ENCODE results near the gene SETD2. TPM values are rescaled to one million over a fixed set of nuclear protein-coding genes. Genes with fewer than 3 reads are reported as not detected.

The SETD2 gene
- total RNA-seq, 2 experiments from 2014 or later: 55.7 to 74.5 TPM

DNA sequence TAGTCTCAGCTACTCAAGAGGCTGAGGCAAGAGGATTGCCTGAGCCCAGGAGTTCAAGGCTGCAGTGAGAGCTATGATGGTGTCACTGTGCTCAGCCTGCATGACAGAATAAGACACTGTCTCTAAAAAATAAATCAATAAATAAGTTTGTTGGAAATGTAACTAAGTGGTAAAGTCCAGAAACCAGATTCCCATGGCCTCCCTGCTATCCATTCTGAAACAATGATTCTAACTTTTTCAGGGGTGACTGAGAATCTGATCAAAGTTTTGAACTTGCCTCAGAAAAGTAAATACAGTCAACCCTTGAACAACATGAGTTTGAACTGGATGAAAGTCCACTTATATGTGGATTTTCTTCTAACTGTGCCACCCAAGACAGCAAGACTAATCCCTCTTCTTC, 98.2 kb downstream of the SETD2 start:
- H3K9me2 ChIP-seq (ENCODE audit: insufficient read depth, low read length): no peaks in the 10 kb centered on the region
- no peak overlapping the region for H3K4me2 ChIP-seq (ENCODE audit: low read length)
- H3K27ac ChIP-seq (ENCODE audit: low read depth, low read length, poor library complexity, severe bottlenecking): no peak overlapping the region
- POLR2A ChIA-PET: interaction anchor here (0.6 to 1.0 kb wide), 2 partner anchors 24 to 248 kb away, joined by 3 to 6 read pairs; no protein-coding TSS in a partner anchor
- CTCF ChIA-PET (ENCODE audit: unreplicated experiment): interaction anchor here (0.6 kb wide), 1 partner anchor 1438 kb away, joined by 4 read pairs; no protein-coding TSS in a partner anchor
- no TSS peak for BruUV-seq (replicated peaks)
- H3K4me1 ChIP-seq (ENCODE audit: insufficient read depth, low read length, poor library complexity, severe bottlenecking): no peaks in the 10 kb centered on the region
- H2AFZ ChIP-seq (ENCODE audit: low read length): no peak overlapping the region
- no peak for DNase-seq (ENCODE audit: low spot score)
- peaks cover 88% of the 10 kb centered on the region for H3K36me3 ChIP-seq (ENCODE audit: insufficient read depth, low read length)
- peaks cover 37% of the 10 kb centered on the region; the same call in 1 of the 2 replicates for H3K79me2 ChIP-seq (ENCODE audit: insufficient read depth, low read depth, low read length)
- TF ChIP-seq, protein P1, sequence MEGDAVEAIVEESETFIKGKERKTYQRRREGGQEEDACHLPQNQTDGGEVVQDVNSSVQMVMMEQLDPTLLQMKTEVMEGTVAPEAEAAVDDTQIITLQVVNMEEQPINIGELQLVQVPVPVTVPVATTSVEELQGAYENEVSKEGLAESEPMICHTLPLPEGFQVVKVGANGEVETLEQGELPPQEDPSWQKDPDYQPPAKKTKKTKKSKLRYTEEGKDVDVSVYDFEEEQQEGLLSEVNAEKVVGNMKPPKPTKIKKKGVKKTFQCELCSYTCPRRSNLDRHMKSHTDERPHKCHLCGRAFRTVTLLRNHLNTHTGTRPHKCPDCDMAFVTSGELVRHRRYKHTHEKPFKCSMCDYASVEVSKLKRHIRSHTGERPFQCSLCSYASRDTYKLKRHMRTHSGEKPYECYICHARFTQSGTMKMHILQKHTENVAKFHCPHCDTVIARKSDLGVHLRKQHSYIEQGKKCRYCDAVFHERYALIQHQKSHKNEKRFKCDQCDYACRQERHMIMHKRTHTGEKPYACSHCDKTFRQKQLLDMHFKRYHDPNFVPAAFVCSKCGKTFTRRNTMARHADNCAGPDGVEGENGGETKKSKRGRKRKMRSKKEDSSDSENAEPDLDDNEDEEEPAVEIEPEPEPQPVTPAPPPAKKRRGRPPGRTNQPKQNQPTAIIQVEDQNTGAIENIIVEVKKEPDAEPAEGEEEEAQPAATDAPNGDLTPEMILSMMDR (conservative IDR thresholded peaks at IDR 0.05; ENCODE audit: low read length): no peak
- TF ChIP-seq EZH2phosphoT487 (IDR thresholded peaks at IDR 0.05; ENCODE audit: borderline replicate concordance, low read depth, low read length): no peak
- no peaks in the 10 kb centered on the region for H3K9me3 ChIP-seq (ENCODE audit: low read length)
- intact Hi-C loops (cut with micrococcal nuclease; ENCODE audit: unreplicated experiment): no loop called here
- H3K4me3 ChIP-seq (ENCODE audit: low read depth, low read length, poor library complexity, severe bottlenecking): no peak overlapping the region
- 0 out of 2 replicates have a peak, but pooled peaks cover 9% of the 10 kb centered on the region for H4K20me1 ChIP-seq (ENCODE audit: insufficient read depth, low read length)

DNA sequence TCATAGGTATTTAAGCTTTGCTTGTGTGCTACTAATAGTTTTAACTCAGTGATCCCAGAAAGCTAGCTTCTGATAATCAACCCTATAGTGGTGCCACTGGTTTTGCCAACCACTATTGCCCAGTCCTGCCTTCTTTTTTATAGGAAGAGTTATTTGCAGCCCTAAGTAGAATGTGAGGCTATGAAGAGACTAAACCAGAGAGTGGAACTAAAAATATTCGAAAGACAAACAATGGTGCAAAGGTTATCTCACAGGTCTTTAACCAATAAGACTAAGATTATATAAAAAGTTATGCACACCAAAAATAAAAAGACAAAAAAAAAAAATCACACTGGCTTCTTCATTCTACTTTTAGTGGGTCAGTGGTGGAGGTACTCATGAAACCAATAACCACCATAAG, 98.9 kb downstream of the SETD2 start:
- Histone ChIP-seq H3K9me2 (ENCODE audit: insufficient read depth, low read length) (no peaks in the 10 kb centered on the region), H2AFZ (ENCODE audit: low read length) (no peak overlapping the region), H3K27ac (ENCODE audit: low read depth, low read length, poor library complexity, severe bottlenecking) (no peak overlapping the region), H3K36me3 (ENCODE audit: insufficient read depth, low read length) (peaks cover 88% of the 10 kb centered on the region), H3K4me3 (ENCODE audit: low read depth, low read length, poor library complexity, severe bottlenecking) (no peak overlapping the region), H3K9me3 (ENCODE audit: low read length) (no peaks in the 10 kb centered on the region), H4K20me1 (ENCODE audit: insufficient read depth, low read length) (peaks cover 9% of the 10 kb centered on the region; the same call in 1 of the 2 replicates), H3K79me2 (ENCODE audit: insufficient read depth, low read depth, low read length) (peaks cover 39% of the 10 kb centered on the region; the same call in 1 of the 2 replicates), H3K4me2 (ENCODE audit: low read length) (no peak overlapping the region), H3K4me1 (ENCODE audit: insufficient read depth, low read length, poor library complexity, severe bottlenecking) (no peaks in the 10 kb centered on the region)
- no TSS peak for BruUV-seq (replicated peaks)
- intact Hi-C loops (cut with micrococcal nuclease; ENCODE audit: unreplicated experiment): no loop called here
- ChIA-PET POLR2A (interaction anchor here (0.7 kb wide), 1 partner anchor 15 kb away, joined by 4 read pairs; no protein-coding TSS in a partner anchor), CTCF (ENCODE audit: unreplicated experiment) (no interaction called here)
- no peak for DNase-seq (ENCODE audit: low spot score)
- TF ChIP-seq EZH2phosphoT487 (IDR thresholded peaks at IDR 0.05; ENCODE audit: borderline replicate concordance, low read depth, low read length): no peak
- TF ChIP-seq, protein P1 (conservative IDR thresholded peaks at IDR 0.05; ENCODE audit: low read length): no peak

DNA sequence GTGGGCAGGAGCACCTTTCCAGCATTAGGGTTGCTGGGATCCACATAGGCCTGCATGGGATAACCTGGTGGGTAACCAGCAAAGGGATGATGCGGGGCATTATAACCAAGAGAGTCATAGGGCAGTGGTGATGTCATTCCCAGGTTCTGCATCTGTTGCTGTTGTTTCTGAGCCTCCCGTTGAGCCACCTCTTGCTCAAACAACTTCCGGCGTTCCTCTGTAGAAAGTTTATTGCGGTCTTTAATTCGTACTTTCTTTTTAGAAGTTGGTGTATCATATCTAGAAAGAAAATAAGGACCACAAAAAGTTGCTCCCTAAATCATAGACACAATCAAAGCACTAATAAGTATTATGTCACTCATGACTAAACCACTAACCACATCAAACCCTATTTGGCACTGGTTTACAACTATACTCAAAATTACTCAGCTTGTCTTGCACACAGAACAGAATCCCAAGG, 106.7 kb downstream of the SETD2 start:
- no peak for DNase-seq (ENCODE audit: low spot score)
- POLR2A ChIA-PET: no interaction called here
- CTCF ChIA-PET (ENCODE audit: unreplicated experiment): no interaction called here

More for the DNA sequence above, 106.7 kb downstream of the SETD2 start:
- no peak for TF ChIP-seq EZH2phosphoT487 (IDR thresholded peaks at IDR 0.05; ENCODE audit: borderline replicate concordance, low read depth, low read length)
- TF ChIP-seq, protein P1 (conservative IDR thresholded peaks at IDR 0.05; ENCODE audit: low read length): no peak
- Histone ChIP-seq H3K79me2 (ENCODE audit: insufficient read depth, low read depth, low read length) (peaks cover 36% of the 10 kb centered on the region; the same call in 1 of the 2 replicates), H3K36me3 (ENCODE audit: insufficient read depth, low read length) (peaks cover 84% of the 10 kb centered on the region), H4K20me1 (ENCODE audit: insufficient read depth, low read length) (no peaks in the 10 kb centered on the region; the same call in 1 of the 2 replicates), H2AFZ (ENCODE audit: low read length) (no peak overlapping the region), H3K9me3 (ENCODE audit: low read length) (no peaks in the 10 kb centered on the region), H3K4me2 (ENCODE audit: low read length) (no peak overlapping the region), H3K9me2 (ENCODE audit: insufficient read depth, low read length) (no peaks in the 10 kb centered on the region), H3K4me3 (ENCODE audit: low read depth, low read length, poor library complexity, severe bottlenecking) (no peak overlapping the region), H3K27ac (ENCODE audit: low read depth, low read length, poor library complexity, severe bottlenecking) (no peak overlapping the region), H3K4me1 (ENCODE audit: insufficient read depth, low read length, poor library complexity, severe bottlenecking) (no peaks in the 10 kb centered on the region)
- BruUV-seq (replicated peaks): no TSS peak
- intact Hi-C loops (cut with micrococcal nuclease; ENCODE audit: unreplicated experiment): no loop called here
